Measurements from ENCODE around the gene MRLN. TPM values are rescaled to one million over a fixed set of nuclear protein-coding genes. Genes with fewer than 3 reads are reported as not detected.
"Not testable (repeated sequence)": the region's sequence is repeated elsewhere in the genome, so short reads cannot be mapped to it uniquely, and the experiment has no call there.

The MRLN gene
- total and polyA plus RNA-seq, 2 of the 8 experiments (the other 6 are each of a cell fraction or from before 2014, with no cell fraction given): 0.21 TPM; not detected in 1

- WGBS, 2 experiments (ENCODE audit: extremely low coverage in 1 of 2, insufficient coverage in 1 of 2, insufficient read length in 1 of 2, insufficient replicate concordance in 2 of 2, low coverage in 1 of 2, low lambda C conversion rate in 2 of 2, missing lambda C conversion rate in 1 of 2): 90% methylated on average over 16 of the region's 16 CpGs; no CpG with 5 or more reads in 1 of the 2 experiments
- H3K18ac ChIP-seq (ENCODE audit: extremely low read depth, low read length); H3K4ac ChIP-seq (replicated peaks; ENCODE audit: insufficient read length, low read depth, low read length); H3K9ac ChIP-seq (replicated peaks in 1 of 4; ENCODE audit: extremely low read depth in 1 of 4, low read depth in 3 of 4, low read length in 3 of 4); H3K14ac ChIP-seq (ENCODE audit: insufficient read length); H3K23me2 ChIP-seq (ENCODE audit: low read depth, low read length); H2BK12ac ChIP-seq (ENCODE audit: low read depth, low read length); FAIRE-seq; H3K79me2 ChIP-seq (ENCODE audit: control insufficient read depth in 1 of 2, insufficient read depth in 2 of 2, low read length in 2 of 2); DNase-seq (ENCODE audit: low read depth in 1 of 2, low spot score in 2 of 2); H3K79me1 ChIP-seq (ENCODE audit: low read depth, low read length); H4K8ac ChIP-seq (ENCODE audit: extremely low read depth, insufficient read depth, low read length); H3K27me3 ChIP-seq (replicated peaks in 1 of 4; ENCODE audit: control insufficient read depth in 3 of 4, extremely low read depth in 1 of 4, insufficient read depth in 3 of 4, low read length in 3 of 4); H3K4me1 ChIP-seq (replicated peaks in 1 of 4; ENCODE audit: control insufficient read depth in 3 of 4, insufficient read depth in 4 of 4, low read length in 3 of 4); H2AFZ ChIP-seq (ENCODE audit: low read length); H3K27ac ChIP-seq (ENCODE audit: low read depth, low read length); H4K91ac ChIP-seq (replicated peaks; ENCODE audit: insufficient read length, low read length); H3K9me3 ChIP-seq (ENCODE audit: insufficient read depth in 2 of 2, low read depth in 1 of 2, low read length in 1 of 2); H2BK15ac ChIP-seq (ENCODE audit: low read length); H2BK5ac ChIP-seq (ENCODE audit: low read depth, low read length); H4K5ac ChIP-seq (ENCODE audit: insufficient read length, low read depth, low read length); H3K4me3 ChIP-seq (ENCODE audit: extremely low read depth in 1 of 4, insufficient read depth in 2 of 4, low read depth in 3 of 4, low read length in 4 of 4); H4K20me1 ChIP-seq (replicated peaks in 1 of 2; ENCODE audit: control insufficient read depth in 1 of 2, insufficient read depth in 2 of 2, low read length in 2 of 2); H3K36me3 ChIP-seq (ENCODE audit: control insufficient read depth in 2 of 4, insufficient read depth in 4 of 4, low read length in 3 of 4); H3K23ac ChIP-seq (ENCODE audit: insufficient read length); H2AK5ac ChIP-seq (ENCODE audit: low read depth, low read length); H3K4me2 ChIP-seq (ENCODE audit: insufficient read depth in 1 of 2, low read depth in 2 of 2, low read length in 2 of 2); H3K56ac ChIP-seq (replicated peaks; ENCODE audit: insufficient read length, low read depth, low read length); H2BK120ac ChIP-seq (replicated peaks; ENCODE audit: low read depth, low read length); H2BK20ac ChIP-seq (ENCODE audit: low read length); POLR2A ChIA-PET (ENCODE audit: partially characterized antibody): not testable (repeated sequence)
- CTCF ChIA-PET (ENCODE audit: partially characterized antibody): interaction anchor here (1.1 kb wide), 1 partner anchor 7 kb away, joined by 3 read pairs; no protein-coding TSS in a partner anchor
Measured at GRCh38 chr10:59733321-59734013, 19.8 kb downstream of the MRLN start.

DNA sequence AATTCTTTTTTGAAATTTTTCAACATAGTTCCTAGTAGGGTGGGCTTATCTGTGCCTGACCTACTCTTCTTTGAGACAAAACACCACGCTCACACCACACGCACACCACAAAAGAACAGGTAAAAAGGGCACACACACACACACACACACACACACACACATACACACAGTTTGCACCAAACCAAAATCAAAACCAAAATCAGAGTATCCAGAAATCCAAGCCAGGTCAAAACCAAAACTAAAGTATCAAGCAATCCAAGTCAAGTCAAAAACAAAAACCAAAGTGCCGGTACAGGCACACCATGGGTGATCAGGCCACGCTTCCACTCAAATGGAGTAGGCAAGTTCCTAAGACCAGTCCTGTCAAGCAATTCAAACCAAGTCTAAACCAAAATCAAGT is 20.4 kb downstream of the MRLN start:
- H2BK15ac ChIP-seq (ENCODE audit: low read length); DNase-seq (ENCODE audit: low read depth in 1 of 2, low spot score in 2 of 2); H3K18ac ChIP-seq (ENCODE audit: extremely low read depth, low read length); FAIRE-seq; H3K27ac ChIP-seq (ENCODE audit: low read depth, low read length); H4K20me1 ChIP-seq (replicated peaks in 1 of 2; ENCODE audit: control insufficient read depth in 1 of 2, insufficient read depth in 2 of 2, low read length in 2 of 2); H2BK5ac ChIP-seq (ENCODE audit: low read depth, low read length); H4K5ac ChIP-seq (ENCODE audit: insufficient read length, low read depth, low read length); H3K23ac ChIP-seq (ENCODE audit: insufficient read length); H3K4ac ChIP-seq (replicated peaks; ENCODE audit: insufficient read length, low read depth, low read length); H2AK5ac ChIP-seq (ENCODE audit: low read depth, low read length); H3K79me1 ChIP-seq (ENCODE audit: low read depth, low read length); H3K56ac ChIP-seq (replicated peaks; ENCODE audit: insufficient read length, low read depth, low read length); H2AFZ ChIP-seq (ENCODE audit: low read length); H3K4me1 ChIP-seq (replicated peaks in 1 of 4; ENCODE audit: control insufficient read depth in 3 of 4, insufficient read depth in 4 of 4, low read length in 3 of 4); H2BK20ac ChIP-seq (ENCODE audit: low read length); H2BK12ac ChIP-seq (ENCODE audit: low read depth, low read length); H4K91ac ChIP-seq (replicated peaks; ENCODE audit: insufficient read length, low read length); H3K36me3 ChIP-seq (ENCODE audit: control insufficient read depth in 2 of 4, insufficient read depth in 4 of 4, low read length in 3 of 4); CTCF ChIA-PET (ENCODE audit: partially characterized antibody); POLR2A ChIA-PET (ENCODE audit: partially characterized antibody); H3K9me3 ChIP-seq (ENCODE audit: insufficient read depth in 2 of 2, low read depth in 1 of 2, low read length in 1 of 2); H3K27me3 ChIP-seq (replicated peaks in 1 of 4; ENCODE audit: control insufficient read depth in 3 of 4, extremely low read depth in 1 of 4, insufficient read depth in 3 of 4, low read length in 3 of 4); H3K23me2 ChIP-seq (ENCODE audit: low read depth, low read length); H3K14ac ChIP-seq (ENCODE audit: insufficient read length); H3K4me3 ChIP-seq (ENCODE audit: extremely low read depth in 1 of 4, insufficient read depth in 2 of 4, low read depth in 3 of 4, low read length in 4 of 4); H4K8ac ChIP-seq (ENCODE audit: extremely low read depth, insufficient read depth, low read length); H2BK120ac ChIP-seq (replicated peaks; ENCODE audit: low read depth, low read length); H3K9ac ChIP-seq (replicated peaks in 1 of 4; ENCODE audit: extremely low read depth in 1 of 4, low read depth in 3 of 4, low read length in 3 of 4); H3K79me2 ChIP-seq (ENCODE audit: control insufficient read depth in 1 of 2, insufficient read depth in 2 of 2, low read length in 2 of 2); H3K4me2 ChIP-seq (ENCODE audit: insufficient read depth in 1 of 2, low read depth in 2 of 2, low read length in 2 of 2): not testable (repeated sequence)
- WGBS, 2 experiments (ENCODE audit: extremely low coverage in 1 of 2, insufficient coverage in 1 of 2, insufficient read length in 1 of 2, insufficient replicate concordance in 2 of 2, low coverage in 1 of 2, low lambda C conversion rate in 2 of 2, missing lambda C conversion rate in 1 of 2): 89% methylated on average over 4 of the region's 4 CpGs; no CpG with 5 or more reads in 1 of the 2 experiments

Measured in H1 (cell line).